CD4-positive, alpha-beta T cell (primary cell): ENCODE measurements around the gene PPP1R9B. TPM values are rescaled to one million over a fixed set of nuclear protein-coding genes. Genes with fewer than 3 reads are reported as not detected.

Experiments used
- ATAC-seq: fragments of 200-7000 bp; cut with Tn5 transposase; one replicate; pipeline ENCODE4 v1.10.0; 2022; ENCODE audit warnings: mild to moderate bottlenecking; ENCODE audit not compliant: poor library complexity
- CTCF ChIA-PET: fragments of 350-600 bp; sonication (Branson Sonifier 250); formaldehyde crosslinking; loops from one replicate; lab custom pipeline; 2021; ENCODE audit warnings: antibody characterized with exemption, inconsistent platforms; lab: Charles Lee
- POLR2A ChIA-PET: fragments of 350-600 bp; sonication (Branson Sonifier 250); formaldehyde crosslinking; loops from one replicate; lab custom pipeline; 2021; ENCODE audit warnings: antibody characterized with exemption, inconsistent platforms; lab: Charles Lee
- DNase-seq, 14 experiments: peaks; one replicate each; pipeline ENCODE4 v3.0.0-alpha.2; 2013 to 2020; ENCODE audit warnings: mixed read lengths in 2 of 14
- H3K27ac ChIP-seq, 2 donors: one replicate each; pipeline versions ENCODE4 v1.5.1 to v1.7.0; 2013; ENCODE audit warnings: low read length in 2 of 2, low read depth in 1 of 2, mild to moderate bottlenecking in 1 of 2
- H3K27me3 ChIP-seq, 2 experiments: 1 replicate in 1 of 2; 2 replicates in 1 of 2; pipeline versions ENCODE4 v1.6.1 to v1.7.0; 2013; ENCODE audit warnings: low read length in 2 of 2, control low read depth in 1 of 2, mild to moderate bottlenecking in 1 of 2, moderate library complexity in 1 of 2; ENCODE audit not compliant: insufficient read depth in 2 of 2, control insufficient read depth in 1 of 2
- H3K36me3 ChIP-seq: one replicate; pipeline ENCODE4 v1.6.1; 2013; ENCODE audit warnings: low read length, control low read depth; ENCODE audit not compliant: insufficient read depth
- H3K4me1 ChIP-seq: one replicate; pipeline ENCODE4 v1.6.1; 2013; ENCODE audit warnings: low read length, control low read depth; ENCODE audit not compliant: insufficient read depth
- H3K4me3 ChIP-seq: one replicate; pipeline ENCODE4 v1.5.1; 2013; ENCODE audit warnings: mild to moderate bottlenecking, low read length, moderate library complexity
- H3K9me3 ChIP-seq, 2 experiments: 1 replicate in 1 of 2; 2 replicates in 1 of 2; pipeline versions ENCODE4 v1.6.1 to v1.7.0; 2013; ENCODE audit warnings: low read length in 2 of 2, mild to moderate bottlenecking in 2 of 2, control low read depth in 1 of 2, moderate library complexity in 1 of 2; ENCODE audit not compliant: control insufficient read depth in 1 of 2, insufficient read depth in 1 of 2
- H3K27ac Mint-ChIP-seq: one replicate; pipeline ENCODE4 v1.8.0; 2020; ENCODE audit warnings: mixed read lengths
- H3K27me3 Mint-ChIP-seq: one replicate; pipeline ENCODE4 v1.8.0; 2021; ENCODE audit warnings: mixed read lengths
- H3K36me3 Mint-ChIP-seq: one replicate; pipeline ENCODE4 v1.8.0; 2021; ENCODE audit warnings: low read depth, mixed read lengths
- H3K4me1 Mint-ChIP-seq: one replicate; pipeline ENCODE4 v1.8.0; 2021; ENCODE audit warnings: low read depth, mixed read lengths
- H3K4me3 Mint-ChIP-seq: one replicate; pipeline ENCODE4 v1.8.0; 2020; ENCODE audit warnings: mild to moderate bottlenecking, mixed read lengths
- H3K9me3 Mint-ChIP-seq: one replicate; pipeline ENCODE4 v1.8.0; 2020; ENCODE audit warnings: mixed read lengths
- CTCF ChIP-seq: fragments of 200-600 bp; IDR thresholded peaks from one replicate; pipeline ENCODE4 v1.8.0; 2022; ENCODE audit warnings: antibody characterized with exemption, mild to moderate bottlenecking
- intact Hi-C, 2 experiments: fragments of 100-400 bp; cut with DNase I in 1 of 2; cut with micrococcal nuclease in 1 of 2; formaldehyde crosslinking; loops; one replicate each; pipeline versions ENCODE4 v1.15.1 to v1.9.0; 2023 to 2025; cut with DNase I, micrococcal nuclease
- total RNA-seq, 174 experiments: library from RNA in 2 of 174; stranded (reverse) in 2 of 174; gene quantifications; one replicate each; pipeline ENCODE4 v1.2.3 and lab custom pipeline; 2021 to 2026

PPP1R9B gene
- total RNA-seq, 2 experiments from 2014 or later: 53.4 to 55.7 TPM

- intact Hi-C loops: no loop called here
- Histone ChIP-seq H3K27me3 (no peaks in the 10 kb centered on the region), H3K4me1 (peaks cover 15% of the 10 kb centered on the region), H3K4me3 (no peak overlapping the region), H3K36me3 (peaks cover 41% of the 10 kb centered on the region), H3K9me3 (no peaks in the 10 kb centered on the region), H3K27ac (no peak overlapping the region)
- no peak overlapping the region for H3K27ac Mint-ChIP-seq
- H3K36me3 Mint-ChIP-seq: peaks cover 36% of the 10 kb centered on the region
- no peaks in the 10 kb centered on the region for H3K27me3 Mint-ChIP-seq
- ATAC-seq (no peak), DNase-seq (no peak)
- no peaks in the 10 kb centered on the region for H3K9me3 Mint-ChIP-seq
- POLR2A ChIA-PET: no interaction called here
- no peak for TF ChIP-seq CTCF
- CTCF ChIA-PET: no interaction called here
- no peak overlapping the region for H3K4me3 Mint-ChIP-seq
- H3K4me1 Mint-ChIP-seq: peaks cover 19% of the 10 kb centered on the region
Measured at GRCh38 chr17:50100921-50101345, 49.5 kb downstream of the PPP1R9B start.

- Mint-ChIP-seq H3K27me3 (no peaks in the 10 kb centered on the region), H3K4me1 (peaks cover 23% of the 10 kb centered on the region), H3K4me3 (no peak overlapping the region), H3K27ac (no peak overlapping the region), H3K9me3 (no peaks in the 10 kb centered on the region), H3K36me3 (peaks cover 35% of the 10 kb centered on the region)
- ChIA-PET CTCF (no interaction called here), POLR2A (no interaction called here)
- ATAC-seq (no peak), DNase-seq (no peak)
- Histone ChIP-seq H3K27ac (no peak overlapping the region), H3K9me3 (no peaks in the 10 kb centered on the region), H3K4me3 (no peak overlapping the region), H3K4me1 (peaks cover 19% of the 10 kb centered on the region), H3K27me3 (no peaks in the 10 kb centered on the region), H3K36me3 (peaks cover 37% of the 10 kb centered on the region)
- intact Hi-C loops: no loop called here
- TF ChIP-seq CTCF: no peak
Measured at GRCh38 chr17:50100480-50100883, 50.0 kb downstream of the PPP1R9B start.

GRCh38 chr17:50099003-50099402 lies 51.5 kb downstream of the PPP1R9B start:
- no peaks in the 10 kb centered on the region for H3K27me3 Mint-ChIP-seq
- Histone ChIP-seq H3K27ac (no peak overlapping the region), H3K4me1 (peaks cover 25% of the 10 kb centered on the region), H3K36me3 (peaks cover 26% of the 10 kb centered on the region), H3K9me3 (no peaks in the 10 kb centered on the region), H3K27me3 (no peaks in the 10 kb centered on the region), H3K4me3 (no peak overlapping the region)
- H3K4me3 Mint-ChIP-seq: no peak overlapping the region
- no peak for ATAC-seq
- intact Hi-C loops: loop anchor here in 1 of 2 experiments (5.0 to 10.0 kb wide), 3 partner anchors 53 to 394 kb away; partner anchors contain the start of genes PPP1R9B and SLC35B1
- H3K27ac Mint-ChIP-seq: no peak overlapping the region
- H3K4me1 Mint-ChIP-seq: peaks cover 35% of the 10 kb centered on the region
- no peak for DNase-seq
- H3K36me3 Mint-ChIP-seq: peaks cover 39% of the 10 kb centered on the region
- POLR2A ChIA-PET: no interaction called here
- H3K9me3 Mint-ChIP-seq: no peaks in the 10 kb centered on the region
- CTCF ChIA-PET: interaction anchor here (1.1 to 2.6 kb wide), 2 partner anchors 12 to 72 kb away, joined by 4 to 12 read pairs; no protein-coding TSS in a partner anchor
- TF ChIP-seq CTCF: no peak
